GM12878 (cell line): ENCODE results near the gene DMAC2. TPM values are rescaled to one million over a fixed set of nuclear protein-coding genes. Genes with fewer than 3 reads are reported as not detected.

ENCODE experiments used
- ATF3 ChIP-seq: IDR thresholded peaks from 2 replicates; pipeline ENCODE4 v1.6.1; 2011; ENCODE audit warnings: low read depth, mild to moderate bottlenecking, low read length, moderate library complexity, borderline replicate concordance; ENCODE audit errors: extremely low read depth
- BMI1 ChIP-seq: fragments of 450-650 bp; IDR thresholded peaks from 2 replicates; pipeline ENCODE4 v1.6.1; 2016; ENCODE audit warnings: mild to moderate bottlenecking, moderate library complexity, borderline replicate concordance
- CBX3 ChIP-seq: fragments of 200-600 bp; sonication (generic); IDR thresholded peaks from 2 replicates; pipeline ENCODE4 v1.6.1; 2016; ENCODE audit warnings: low read depth, borderline replicate concordance
- CEBPB ChIP-seq, 2 experiments: fragments of 150-350 bp in 1 of 2; IDR thresholded peaks; 2 replicates each; pipeline ENCODE4 v1.6.1; 2012 to 2014; ENCODE audit warnings: low read depth in 2 of 2, low read length in 2 of 2, borderline replicate concordance in 1 of 2, inconsistent platforms in 1 of 2
- CHD2 ChIP-seq: IDR thresholded peaks from 2 replicates; pipeline ENCODE4 v1.6.1; 2011; ENCODE audit warnings: low read depth, low read length, improper control_type of control experiment, borderline replicate concordance
- CREM ChIP-seq: IDR thresholded peaks from 2 replicates; pipeline ENCODE4 v1.6.1; 2014; ENCODE audit warnings: antibody characterized with exemption, low read depth
- FOS ChIP-seq: IDR thresholded peaks from 3 replicates; pipeline ENCODE4 v1.6.1; 2011; ENCODE audit warnings: borderline replicate concordance; ENCODE audit not compliant: insufficient read length; ENCODE audit errors: extremely low read depth
- FOXK2 ChIP-seq: fragments of 450-650 bp; IDR thresholded peaks from 2 replicates; pipeline ENCODE4 v1.6.1; 2017; ENCODE audit warnings: mild to moderate bottlenecking, moderate library complexity
- IRF3 ChIP-seq: fragments of 450-650 bp; IDR thresholded peaks from 2 replicates; pipeline ENCODE4 v1.6.1; 2014; ENCODE audit warnings: mild to moderate bottlenecking
- PAX8 ChIP-seq: fragments of 450-650 bp; IDR thresholded peaks from 2 replicates; pipeline ENCODE4 v1.6.1; 2017; ENCODE audit warnings: mild to moderate bottlenecking, moderate library complexity
- POLR2A ChIP-seq: IDR thresholded peaks from 2 replicates; pipeline ENCODE4 v1.6.1; 2011; ENCODE audit warnings: low read depth, mild to moderate bottlenecking, low read length
- POU2F2 ChIP-seq: IDR thresholded peaks from 3 replicates; pipeline ENCODE4 v1.6.1; 2011; ENCODE audit warnings: low read depth, mild to moderate bottlenecking, low read length, borderline replicate concordance
- RCOR1 ChIP-seq: conservative IDR thresholded peaks from 2 replicates; pipeline ENCODE4 v1.6.1; 2012; ENCODE audit warnings: low read depth, low read length, improper control_type of control experiment
- RELA ChIP-seq: fragments of 450-650 bp; IDR thresholded peaks from 2 replicates; pipeline ENCODE4 v1.8.0; 2014; ENCODE audit warnings: borderline replicate concordance; ENCODE audit not compliant: partially characterized antibody
- RUNX3 ChIP-seq: IDR thresholded peaks from 2 replicates; pipeline ENCODE4 v1.6.1; 2012; ENCODE audit warnings: low read length, inconsistent platforms
- SMAD1 ChIP-seq: fragments of 450-650 bp; IDR thresholded peaks from 2 replicates; pipeline ENCODE4 v1.6.1; 2018; ENCODE audit warnings: mild to moderate bottlenecking, low read depth; ENCODE audit not compliant: partially characterized antibody
- STAT3 ChIP-seq: IDR thresholded peaks from 2 replicates; pipeline ENCODE4 v1.6.1; 2011; ENCODE audit warnings: low read depth, low read length, improper control_type of control experiment
- SUZ12 ChIP-seq: fragments of 200-600 bp; sonication (generic); IDR thresholded peaks from one replicate; pipeline ENCODE4 v1.6.1; 2018; ENCODE audit warnings: antibody characterized with exemption, mild to moderate bottlenecking; ENCODE audit not compliant: unreplicated experiment
- YY1 ChIP-seq: IDR thresholded peaks from 2 replicates; pipeline ENCODE4 v1.6.1; 2011; ENCODE audit warnings: low read depth, mild to moderate bottlenecking, low read length
- ZBED1 ChIP-seq: IDR thresholded peaks from 2 replicates; pipeline ENCODE4 v1.6.1; 2016; ENCODE audit warnings: borderline replicate concordance
- ZNF24 ChIP-seq: fragments of 450-650 bp; IDR thresholded peaks from 2 replicates; pipeline ENCODE4 v1.6.1; 2017; ENCODE audit warnings: antibody characterized with exemption, mild to moderate bottlenecking
- polyA plus RNA-seq, 11 experiments: library from polyadenylated mRNA; depleted of rRNA in 4 of 11; unstranded in 6 of 11; stranded (reverse) in 5 of 11; fragments of >200 nt; fragmentation: Nextera tagmentation in 4 of 11; fragmentation: Illumina TruSeq in 1 of 11; extraction: Ambion mirVana in 4 of 11; extraction: Trizol in 1 of 11; gene quantifications; 1 replicate in 1 of 11; 2 replicates in 10 of 11; pipeline versions ENCODE4 v1.2.1 to v1.2.3, GENCODE V29; 2011 to 2016; ENCODE audit warnings: inconsistent platforms in 2 of 11, missing spikeins in 2 of 11, low read depth in 1 of 11
- total RNA-seq, 4 experiments: library from RNA; depleted of rRNA in 3 of 4; stranded (reverse); fragments of >200 nt in 3 of 4; fragmentation: Illumina TruSeq in 1 of 4; extraction: Trizol in 1 of 4; gene quantifications; 2 replicates each; pipeline versions ENCODE4 v1.2.1 to v1.2.3, GENCODE V29; 2013 to 2021
- TF ChIP-seq, protein P1 (sequence below): fragments of 450-650 bp; IDR thresholded peaks from 2 replicates; pipeline ENCODE4 v1.6.1; 2016; ENCODE audit warnings: mild to moderate bottlenecking, moderate library complexity, borderline replicate concordance
- TF ChIP-seq, protein P2 (sequence below): IDR thresholded peaks from 2 replicates; pipeline ENCODE4 v1.6.1; 2012; ENCODE audit warnings: low read depth, low read length, improper control_type of control experiment
- TF ChIP-seq, protein P3 (sequence below): fragments of 450-650 bp; IDR thresholded peaks from 2 replicates; pipeline ENCODE4 v1.6.1; 2017; ENCODE audit warnings: low read depth, mild to moderate bottlenecking, moderate library complexity

DMAC2 gene
- total and polyA plus RNA-seq, 10 of the 15 experiments (the other 5 are each of a cell fraction or from before 2014, with no cell fraction given), result 10.8 to 57.2 (median 42.7) TPM

DNA sequence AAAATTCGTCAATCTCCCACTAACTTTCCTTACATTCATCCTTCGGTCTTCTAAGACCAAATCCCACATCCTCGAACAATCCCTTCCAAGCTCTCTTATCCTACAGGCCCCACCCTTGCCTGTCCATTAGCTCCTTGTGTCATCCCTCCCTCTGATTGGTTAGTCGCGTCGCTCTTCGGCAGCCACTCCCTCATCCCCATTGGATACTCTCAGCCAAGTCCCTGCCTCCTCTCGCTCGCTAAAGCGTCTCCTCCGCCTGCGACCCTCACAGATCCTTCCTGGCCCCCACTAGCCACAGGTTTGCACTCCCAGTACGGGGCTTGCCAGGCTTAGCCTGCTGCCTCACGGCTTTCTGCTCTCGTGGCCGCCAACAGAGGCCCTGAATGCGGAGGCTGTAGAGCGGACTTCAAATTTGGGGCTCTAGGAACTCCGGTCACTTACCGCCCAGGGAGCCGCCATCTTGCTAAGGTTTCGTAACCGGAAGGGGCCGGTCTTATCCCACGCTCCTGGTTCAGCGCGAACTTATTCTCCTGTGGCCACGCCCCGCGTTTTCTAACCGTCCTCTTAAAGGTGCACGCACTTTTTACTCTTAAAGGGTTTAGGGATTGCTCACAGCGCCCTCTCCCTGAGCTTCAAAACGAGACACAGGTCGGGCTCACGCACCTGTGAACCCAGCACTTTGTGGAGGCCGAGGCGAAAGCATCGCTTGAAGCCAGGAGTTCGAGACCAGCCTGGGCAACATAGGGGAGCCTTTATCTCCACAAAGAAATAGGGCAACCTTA is at the start of gene DMAC2 (continued):
- TF ChIP-seq, protein P1, sequence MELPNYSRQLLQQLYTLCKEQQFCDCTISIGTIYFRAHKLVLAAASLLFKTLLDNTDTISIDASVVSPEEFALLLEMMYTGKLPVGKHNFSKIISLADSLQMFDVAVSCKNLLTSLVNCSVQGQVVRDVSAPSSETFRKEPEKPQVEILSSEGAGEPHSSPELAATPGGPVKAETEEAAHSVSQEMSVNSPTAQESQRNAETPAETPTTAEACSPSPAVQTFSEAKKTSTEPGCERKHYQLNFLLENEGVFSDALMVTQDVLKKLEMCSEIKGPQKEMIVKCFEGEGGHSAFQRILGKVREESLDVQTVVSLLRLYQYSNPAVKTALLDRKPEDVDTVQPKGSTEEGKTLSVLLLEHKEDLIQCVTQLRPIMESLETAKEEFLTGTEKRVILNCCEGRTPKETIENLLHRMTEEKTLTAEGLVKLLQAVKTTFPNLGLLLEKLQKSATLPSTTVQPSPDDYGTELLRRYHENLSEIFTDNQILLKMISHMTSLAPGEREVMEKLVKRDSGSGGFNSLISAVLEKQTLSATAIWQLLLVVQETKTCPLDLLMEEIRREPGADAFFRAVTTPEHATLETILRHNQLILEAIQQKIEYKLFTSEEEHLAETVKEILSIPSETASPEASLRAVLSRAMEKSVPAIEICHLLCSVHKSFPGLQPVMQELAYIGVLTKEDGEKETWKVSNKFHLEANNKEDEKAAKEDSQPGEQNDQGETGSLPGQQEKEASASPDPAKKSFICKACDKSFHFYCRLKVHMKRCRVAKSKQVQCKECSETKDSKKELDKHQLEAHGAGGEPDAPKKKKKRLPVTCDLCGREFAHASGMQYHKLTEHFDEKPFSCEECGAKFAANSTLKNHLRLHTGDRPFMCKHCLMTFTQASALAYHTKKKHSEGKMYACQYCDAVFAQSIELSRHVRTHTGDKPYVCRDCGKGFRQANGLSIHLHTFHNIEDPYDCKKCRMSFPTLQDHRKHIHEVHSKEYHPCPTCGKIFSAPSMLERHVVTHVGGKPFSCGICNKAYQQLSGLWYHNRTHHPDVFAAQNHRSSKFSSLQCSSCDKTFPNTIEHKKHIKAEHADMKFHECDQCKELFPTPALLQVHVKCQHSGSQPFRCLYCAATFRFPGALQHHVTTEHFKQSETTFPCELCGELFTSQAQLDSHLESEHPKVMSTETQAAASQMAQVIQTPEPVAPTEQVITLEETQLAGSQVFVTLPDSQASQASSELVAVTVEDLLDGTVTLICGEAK, result peak; percentile 81; the same call in 1 of the 2 replicates
- TF ChIP-seq, protein P2, sequence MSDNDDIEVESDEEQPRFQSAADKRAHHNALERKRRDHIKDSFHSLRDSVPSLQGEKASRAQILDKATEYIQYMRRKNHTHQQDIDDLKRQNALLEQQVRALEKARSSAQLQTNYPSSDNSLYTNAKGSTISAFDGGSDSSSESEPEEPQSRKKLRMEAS, result 0 out of 2 replicates have a peak, but pooled peaks have one; percentile 23
- 0 out of 2 replicates have a peak, but pooled peaks have one; percentile 31 for TF ChIP-seq STAT3
- TF ChIP-seq POU2F2, result peak; percentile 54; the same call in 1 of the 3 replicates
- TF ChIP-seq POLR2A, result peak; percentile 89
- peak; percentile 49; the same call in 1 of the 2 replicates for TF ChIP-seq CHD2
- TF ChIP-seq BMI1, result no peak
- no peak for TF ChIP-seq RCOR1
- peak; percentile 99 for TF ChIP-seq YY1
- no peak for TF ChIP-seq SMAD1
- TF ChIP-seq CEBPB (IDR thresholded peaks at IDR 0.05; ENCODE audit: borderline replicate concordance in 1 of 2, low read depth in 2 of 2, low read length in 2 of 2), result peak in 1 of 2 experiments; percentile 65; a peak in 1 of 4 replicates
- no peak for TF ChIP-seq FOXK2
- no peak for TF ChIP-seq FOS
- TF ChIP-seq, protein P3, sequence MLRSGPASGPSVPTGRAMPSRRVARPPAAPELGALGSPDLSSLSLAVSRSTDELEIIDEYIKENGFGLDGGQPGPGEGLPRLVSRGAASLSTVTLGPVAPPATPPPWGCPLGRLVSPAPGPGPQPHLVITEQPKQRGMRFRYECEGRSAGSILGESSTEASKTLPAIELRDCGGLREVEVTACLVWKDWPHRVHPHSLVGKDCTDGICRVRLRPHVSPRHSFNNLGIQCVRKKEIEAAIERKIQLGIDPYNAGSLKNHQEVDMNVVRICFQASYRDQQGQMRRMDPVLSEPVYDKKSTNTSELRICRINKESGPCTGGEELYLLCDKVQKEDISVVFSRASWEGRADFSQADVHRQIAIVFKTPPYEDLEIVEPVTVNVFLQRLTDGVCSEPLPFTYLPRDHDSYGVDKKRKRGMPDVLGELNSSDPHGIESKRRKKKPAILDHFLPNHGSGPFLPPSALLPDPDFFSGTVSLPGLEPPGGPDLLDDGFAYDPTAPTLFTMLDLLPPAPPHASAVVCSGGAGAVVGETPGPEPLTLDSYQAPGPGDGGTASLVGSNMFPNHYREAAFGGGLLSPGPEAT, result peak; percentile 98
- TF ChIP-seq CBX3, result no peak
- 0 out of 2 replicates have a peak, but pooled peaks have one; percentile 4 for TF ChIP-seq IRF3
- TF ChIP-seq SUZ12, result no peak
- peak; percentile 54 for TF ChIP-seq RUNX3
- TF ChIP-seq ATF3, result no peak
- peak; percentile 66; the same call in 1 of the 2 replicates for TF ChIP-seq CREM
- no peak for TF ChIP-seq ZNF24
- no peak for TF ChIP-seq PAX8
- TF ChIP-seq ZBED1, result no peak
- no peak for TF ChIP-seq RELA
